ENCODE measurements around the gene DOCK4. TPM values are rescaled to one million over a fixed set of nuclear protein-coding genes. Genes with fewer than 3 reads are reported as not detected.
A peak's percentile ranks its signal among the peaks of the same experiment; 100 is the strongest.

Gene DOCK4
- total and polyA plus RNA-seq, 4 donors, result 2.9 to 94.3 (median 20.0) TPM

DNA sequence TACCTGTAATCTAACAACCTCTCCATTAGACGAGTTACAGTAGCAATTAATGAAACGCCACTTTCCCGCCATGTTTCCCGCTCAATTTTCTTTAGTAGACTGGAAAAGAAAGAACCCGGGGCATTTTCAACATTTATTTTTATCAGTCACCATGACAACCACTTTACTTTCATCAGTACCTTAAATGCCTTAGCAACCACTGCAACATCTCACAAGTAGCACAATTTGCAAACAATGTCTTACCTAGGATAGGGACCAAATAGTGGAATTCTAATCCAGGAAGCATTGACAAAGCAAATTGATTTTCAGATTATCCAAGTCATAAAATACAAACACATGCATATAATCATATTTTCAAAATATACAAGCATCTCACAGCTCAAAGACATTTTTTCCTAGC is 422.3 kb downstream of the DOCK4 start:
- Histone ChIP-seq H3K4me1 (ENCODE audit: control insufficient read depth in 1 of 2, insufficient read depth in 2 of 2, low read length in 2 of 2) (peaks cover 0 to 6% of the 10 kb centered on the region in 2 donors), H3K4me3 (ENCODE audit: low read length in 2 of 2) (no peak overlapping the region), H3K27ac (ENCODE audit: low read depth in 1 of 2, low read length in 2 of 2) (no peak overlapping the region), H3K9me3 (ENCODE audit: control insufficient read depth, low read length) (no peaks in the 10 kb centered on the region), H3K36me3 (ENCODE audit: control insufficient read depth in 1 of 2, insufficient read depth in 2 of 2, low read length in 1 of 2) (peaks cover 0 to 2% of the 10 kb centered on the region in 2 donors), H3K27me3 (ENCODE audit: control insufficient read depth in 1 of 2, insufficient read depth in 2 of 2, low read length in 1 of 2) (no peaks in the 10 kb centered on the region)
- intact Hi-C loops (cut with DNase I), result no loop called here
- ATAC-seq (ENCODE audit: low FRiP score) (no peak), DNase-seq (no peak)
- WGBS, 2 donors, result 85 to 89% methylated on average over 5 of the region's 5 CpGs

DNA sequence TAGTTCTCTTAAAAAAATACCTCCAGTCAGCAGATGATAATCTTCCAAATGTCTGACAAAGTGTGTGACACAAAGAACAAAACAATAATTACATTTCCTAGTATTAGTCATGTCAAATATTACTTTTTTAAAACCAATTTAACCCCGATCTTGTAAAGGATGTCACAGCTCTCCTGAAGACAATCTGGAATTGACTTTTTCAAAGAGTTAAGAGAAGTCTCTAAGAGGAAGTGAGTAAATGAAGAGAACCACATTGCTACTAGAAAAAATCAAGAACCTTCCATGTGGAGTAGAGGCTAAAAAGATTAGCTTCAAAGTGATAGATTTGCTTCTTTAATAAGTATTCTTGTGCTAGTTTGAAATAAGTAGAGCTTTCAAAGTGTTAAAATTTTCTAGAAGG is 425.7 kb downstream of the DOCK4 start:
- Histone ChIP-seq H3K27ac (ENCODE audit: low read depth in 1 of 2, low read length in 2 of 2) (no peak overlapping the region), H3K4me3 (ENCODE audit: low read length in 2 of 2) (no peak overlapping the region), H3K36me3 (ENCODE audit: control insufficient read depth in 1 of 2, insufficient read depth in 2 of 2, low read length in 1 of 2) (peaks cover 2 to 3% of the 10 kb centered on the region in 2 donors), H3K4me1 (ENCODE audit: control insufficient read depth in 1 of 2, insufficient read depth in 2 of 2, low read length in 2 of 2) (peaks cover 0 to 2% of the 10 kb centered on the region in 2 donors), H3K9me3 (ENCODE audit: control insufficient read depth, low read length) (peaks cover 3% of the 10 kb centered on the region), H3K27me3 (ENCODE audit: control insufficient read depth in 1 of 2, insufficient read depth in 2 of 2, low read length in 1 of 2) (no peaks in the 10 kb centered on the region)
- ATAC-seq (ENCODE audit: low FRiP score), result no peak
- WGBS, 2 donors, result 88 to 93% methylated on average over 1 of the region's 1 CpG
- intact Hi-C loops (cut with DNase I), result no loop called here
- DNase-seq, result no peak

DNA sequence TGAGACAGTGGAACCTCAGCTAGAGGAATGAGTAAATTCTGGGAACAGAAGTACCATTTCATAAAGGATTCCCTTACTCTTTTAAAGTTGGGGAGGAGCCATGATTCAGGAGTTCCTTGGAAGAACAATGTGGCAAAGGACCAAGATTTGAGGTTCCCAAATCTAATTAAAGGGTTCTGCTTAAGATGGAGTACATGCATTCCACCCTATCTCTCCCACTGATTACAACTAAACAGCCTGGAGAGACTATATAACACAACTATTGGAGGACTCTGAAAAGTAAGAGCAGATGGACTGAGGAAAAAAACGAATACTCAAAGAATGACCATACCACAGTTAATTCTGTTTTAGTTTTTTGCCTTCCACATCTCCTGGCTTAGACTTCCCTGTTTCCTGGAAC is 431.0 kb downstream of the DOCK4 start:
- Histone ChIP-seq H3K9me3 (ENCODE audit: control insufficient read depth, low read length) (peaks cover 3% of the 10 kb centered on the region), H3K27ac (ENCODE audit: low read depth in 1 of 2, low read length in 2 of 2) (no peak overlapping the region), H3K36me3 (ENCODE audit: control insufficient read depth in 1 of 2, insufficient read depth in 2 of 2, low read length in 1 of 2) (peaks cover 2 to 3% of the 10 kb centered on the region in 2 donors), H3K4me1 (ENCODE audit: control insufficient read depth in 1 of 2, insufficient read depth in 2 of 2, low read length in 2 of 2) (no peaks in the 10 kb centered on the region), H3K4me3 (ENCODE audit: low read length in 2 of 2) (no peak overlapping the region), H3K27me3 (ENCODE audit: control insufficient read depth in 1 of 2, insufficient read depth in 2 of 2, low read length in 1 of 2) (no peaks in the 10 kb centered on the region)
- intact Hi-C loops (cut with DNase I), result no loop called here
- DNase-seq, result no peak
- ATAC-seq (ENCODE audit: low FRiP score), result no peak
- WGBS, 2 donors, result 71 to 74% methylated on average over 1 of the region's 1 CpG

DNA sequence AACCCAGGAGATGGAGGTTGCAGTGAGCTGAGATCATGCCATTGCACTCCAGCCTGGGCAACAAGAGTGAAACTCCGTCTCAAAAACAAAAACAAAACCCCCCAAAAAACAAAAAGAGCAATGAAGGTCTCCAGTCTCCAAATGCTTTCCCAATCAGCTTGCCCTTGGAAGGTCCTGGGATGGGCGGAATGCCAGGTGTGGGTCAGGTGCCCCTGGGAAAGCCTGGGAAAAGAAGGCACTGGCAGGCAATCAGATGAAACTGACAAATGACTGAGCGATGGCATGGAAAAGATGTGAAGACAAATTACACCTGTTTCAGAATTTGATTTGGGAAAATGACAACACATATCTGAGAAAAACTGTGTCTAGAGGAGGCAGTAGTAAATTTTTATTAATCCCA is 433.5 kb downstream of the DOCK4 start:
- intact Hi-C loops (cut with DNase I), result no loop called here
- Histone ChIP-seq H3K9me3 (ENCODE audit: control insufficient read depth, low read length) (peaks cover 3% of the 10 kb centered on the region), H3K4me1 (ENCODE audit: control insufficient read depth in 1 of 2, insufficient read depth in 2 of 2, low read length in 2 of 2) (no peaks in the 10 kb centered on the region), H3K27ac (ENCODE audit: low read depth in 1 of 2, low read length in 2 of 2) (no peak overlapping the region), H3K27me3 (ENCODE audit: control insufficient read depth in 1 of 2, insufficient read depth in 2 of 2, low read length in 1 of 2) (no peaks in the 10 kb centered on the region), H3K4me3 (ENCODE audit: low read length in 2 of 2) (no peak overlapping the region), H3K36me3 (ENCODE audit: control insufficient read depth in 1 of 2, insufficient read depth in 2 of 2, low read length in 1 of 2) (peaks cover 0 to 2% of the 10 kb centered on the region in 2 donors)
- ATAC-seq (ENCODE audit: low FRiP score), result no peak
- DNase-seq, result no peak
- 95 to 96% methylated on average over 3 of the region's 3 CpGs for WGBS, 2 donors

DNA sequence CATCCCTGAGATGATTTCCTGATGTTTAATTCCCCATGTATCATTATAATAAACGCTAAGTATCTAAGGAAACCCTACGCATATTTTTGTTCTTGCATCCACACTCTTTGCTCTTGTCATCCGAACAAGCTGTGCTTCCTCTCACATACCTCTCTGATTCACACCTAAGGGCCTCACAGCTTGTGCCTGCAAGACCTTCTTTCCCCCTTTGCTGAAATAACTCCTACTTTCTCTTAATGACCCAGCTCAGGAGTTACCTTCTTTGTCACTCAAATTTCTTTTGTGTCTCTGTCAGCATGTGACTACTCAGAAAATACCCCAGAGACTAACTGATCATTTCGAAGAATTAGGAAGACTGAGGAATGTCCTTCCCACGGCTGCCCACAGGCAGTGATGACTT is 434.6 kb downstream of the DOCK4 start:
- 92 to 94% methylated on average over 5 of the region's 5 CpGs for WGBS, 2 donors
- no peaks in the 10 kb centered on the region for H3K27me3 ChIP-seq (ENCODE audit: control insufficient read depth in 1 of 2, insufficient read depth in 2 of 2, low read length in 1 of 2)
- peaks cover 0 to 2% of the 10 kb centered on the region in 2 donors for H3K36me3 ChIP-seq (ENCODE audit: control insufficient read depth in 1 of 2, insufficient read depth in 2 of 2, low read length in 1 of 2)
- ATAC-seq (ENCODE audit: low FRiP score), result no peak
- no peak overlapping the region for H3K4me3 ChIP-seq (ENCODE audit: low read length in 2 of 2)
- intact Hi-C loops (cut with DNase I), result no loop called here
- H3K27ac ChIP-seq (ENCODE audit: low read depth in 1 of 2, low read length in 2 of 2), result no peak overlapping the region
- H3K9me3 ChIP-seq (ENCODE audit: control insufficient read depth, low read length), result peaks cover 2% of the 10 kb centered on the region
- no peak for DNase-seq
- no peaks in the 10 kb centered on the region for H3K4me1 ChIP-seq (ENCODE audit: control insufficient read depth in 1 of 2, insufficient read depth in 2 of 2, low read length in 2 of 2)

DNA sequence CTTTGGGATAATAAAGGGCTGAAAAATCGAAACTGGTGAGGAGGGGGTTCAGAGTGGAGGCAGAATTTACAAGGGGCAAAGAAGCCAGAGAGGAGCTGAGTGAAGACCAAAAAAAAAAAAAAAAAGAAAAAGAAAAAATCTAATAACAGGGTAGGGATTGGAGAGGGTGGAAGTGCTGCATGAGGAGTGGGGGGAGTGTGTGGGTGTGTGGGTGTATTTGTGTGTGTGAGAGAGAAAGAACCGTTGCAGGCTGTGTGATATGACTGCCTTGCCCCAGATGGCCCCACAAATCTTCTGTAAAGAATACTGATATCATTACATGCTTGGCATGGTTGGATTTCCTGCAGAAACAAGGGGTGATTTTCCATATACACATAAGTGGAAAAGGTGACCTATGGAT is 436.1 kb downstream of the DOCK4 start:
- H3K36me3 ChIP-seq (ENCODE audit: control insufficient read depth in 1 of 2, insufficient read depth in 2 of 2, low read length in 1 of 2), result peaks cover 0 to 2% of the 10 kb centered on the region in 2 donors
- H3K9me3 ChIP-seq (ENCODE audit: control insufficient read depth, low read length), result no peaks in the 10 kb centered on the region
- WGBS, 2 donors, result 64 to 65% methylated on average over 2 of the region's 2 CpGs
- no peak overlapping the region for H3K4me3 ChIP-seq (ENCODE audit: low read length in 2 of 2)
- no peaks in the 10 kb centered on the region for H3K27me3 ChIP-seq (ENCODE audit: control insufficient read depth in 1 of 2, insufficient read depth in 2 of 2, low read length in 1 of 2)
- intact Hi-C loops (cut with DNase I), result no loop called here
- DNase-seq, result no peak
- ATAC-seq (ENCODE audit: low FRiP score), result no peak
- H3K4me1 ChIP-seq (ENCODE audit: control insufficient read depth in 1 of 2, insufficient read depth in 2 of 2, low read length in 2 of 2), result no peaks in the 10 kb centered on the region
- H3K27ac ChIP-seq (ENCODE audit: low read depth in 1 of 2, low read length in 2 of 2), result no peak overlapping the region

DNA sequence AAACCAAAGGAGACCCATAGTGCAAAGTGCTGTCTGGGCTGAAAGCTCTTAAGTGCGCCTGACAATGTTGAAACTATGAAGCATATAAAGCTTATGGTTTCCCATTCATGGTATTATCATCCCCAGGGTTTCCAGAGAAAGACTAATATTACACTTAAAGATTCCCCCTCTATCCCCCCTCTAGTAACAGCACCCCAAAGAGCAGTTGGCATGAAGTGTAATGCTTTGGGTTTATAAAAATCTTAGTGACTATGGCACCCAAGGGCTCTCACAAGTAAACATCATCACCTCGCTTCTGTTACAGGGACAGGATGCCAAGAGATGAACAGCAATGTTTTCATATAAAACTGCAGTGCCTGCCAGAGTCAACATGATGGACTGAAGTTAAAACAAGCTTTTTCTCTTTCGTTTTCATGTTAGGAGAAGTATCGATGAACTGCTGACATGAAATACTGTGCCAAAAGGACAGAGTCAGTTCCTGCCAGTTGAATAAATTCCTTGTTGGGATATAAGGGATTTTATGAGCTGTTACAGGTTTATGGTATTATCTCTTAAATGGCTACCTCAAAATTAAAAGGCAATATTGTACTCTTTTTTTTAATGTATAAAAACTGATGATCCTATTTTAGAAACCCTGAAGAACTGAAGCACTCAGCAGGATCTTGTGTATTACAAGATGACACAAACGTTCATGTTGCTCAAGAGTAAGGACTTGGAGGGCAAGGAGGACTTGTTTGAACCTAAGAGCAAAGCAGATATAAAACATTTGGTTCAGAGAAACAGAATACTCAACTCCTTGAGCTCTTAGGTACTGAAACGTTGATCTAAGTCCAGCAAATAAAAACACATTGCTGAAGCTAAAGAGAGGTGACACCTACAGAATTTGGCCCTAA is 440.2 kb downstream of the DOCK4 start:
- Histone ChIP-seq H3K4me1 (ENCODE audit: control insufficient read depth in 1 of 2, insufficient read depth in 2 of 2, low read length in 2 of 2) (no peaks in the 10 kb centered on the region), H3K9me3 (ENCODE audit: control insufficient read depth, low read length) (no peaks in the 10 kb centered on the region), H3K4me3 (ENCODE audit: low read length in 2 of 2) (no peak overlapping the region), H3K36me3 (ENCODE audit: control insufficient read depth in 1 of 2, insufficient read depth in 2 of 2, low read length in 1 of 2) (no peaks in the 10 kb centered on the region), H3K27me3 (ENCODE audit: control insufficient read depth in 1 of 2, insufficient read depth in 2 of 2, low read length in 1 of 2) (no peaks in the 10 kb centered on the region), H3K27ac (ENCODE audit: low read depth in 1 of 2, low read length in 2 of 2) (no peak overlapping the region)
- ATAC-seq (ENCODE audit: low FRiP score) (no peak), DNase-seq (no peak)
- 33 to 34% methylated on average over 6 of the region's 6 CpGs for WGBS, 2 donors
- intact Hi-C loops (cut with DNase I), result loop anchor here (5.0 to 10.0 kb wide), 3 partner anchors 91 to 649 kb away; partner anchors contain the start of genes DOCK4 (in 1 of the 2) and ZNF277 (in 1 of the 2)

DNA sequence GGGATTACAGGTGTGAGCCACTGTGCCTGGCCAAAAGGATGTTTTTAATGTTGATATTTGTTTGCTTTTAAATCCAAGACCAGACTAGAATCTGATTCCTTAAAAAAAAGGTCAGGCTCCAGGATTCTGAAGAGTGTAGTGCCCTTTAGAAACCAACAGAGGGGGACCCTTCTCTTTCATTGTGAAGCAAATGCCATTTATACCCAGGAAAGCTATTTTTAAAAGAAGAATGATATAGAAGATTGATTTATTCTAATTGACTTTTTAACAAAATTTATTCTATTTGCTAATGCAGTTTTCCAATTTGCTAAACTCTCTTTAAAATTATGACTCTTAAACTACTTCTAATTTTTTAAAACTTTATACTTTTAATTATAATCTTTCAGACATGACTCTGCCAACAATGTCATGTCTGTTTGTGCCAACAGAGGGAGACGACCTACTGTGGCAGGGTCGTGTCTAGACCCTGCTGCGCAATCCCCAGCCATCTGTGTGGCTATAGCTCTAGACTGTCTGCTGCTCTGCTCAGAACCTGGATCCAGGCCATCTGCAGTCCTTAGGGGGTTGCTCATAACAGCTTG is 442.9 kb downstream of the DOCK4 start:
- Histone ChIP-seq H3K27me3 (ENCODE audit: control insufficient read depth in 1 of 2, insufficient read depth in 2 of 2, low read length in 1 of 2) (no peaks in the 10 kb centered on the region), H3K4me3 (ENCODE audit: low read length in 2 of 2) (no peak overlapping the region), H3K9me3 (ENCODE audit: control insufficient read depth, low read length) (no peaks in the 10 kb centered on the region), H3K27ac (ENCODE audit: low read depth in 1 of 2, low read length in 2 of 2) (no peak overlapping the region), H3K36me3 (ENCODE audit: control insufficient read depth in 1 of 2, insufficient read depth in 2 of 2, low read length in 1 of 2) (peaks cover 0 to 3% of the 10 kb centered on the region in 2 donors), H3K4me1 (ENCODE audit: control insufficient read depth in 1 of 2, insufficient read depth in 2 of 2, low read length in 2 of 2) (no peaks in the 10 kb centered on the region)
- peak; percentile 72 for ATAC-seq (ENCODE audit: low FRiP score)
- no peak for DNase-seq
- intact Hi-C loops (cut with DNase I), result loop anchor here in 1 of 2 donors (1.0 to 10.0 kb wide), 4 partner anchors 91 to 733 kb away; partner anchors contain the start of genes DOCK4 and ZNF277
- 10% methylated on average over 3 of the region's 3 CpGs for WGBS, 2 donors
